ENCODE data around the gene GINM1. TPM values are rescaled to one million over a fixed set of nuclear protein-coding genes. Genes with fewer than 3 reads are reported as not detected.
A peak's percentile ranks its signal among the peaks of the same experiment; 100 is the strongest.

The GINM1 gene
- total RNA-seq, 1 experiment from 2014 or later = 31.7 TPM

DNA sequence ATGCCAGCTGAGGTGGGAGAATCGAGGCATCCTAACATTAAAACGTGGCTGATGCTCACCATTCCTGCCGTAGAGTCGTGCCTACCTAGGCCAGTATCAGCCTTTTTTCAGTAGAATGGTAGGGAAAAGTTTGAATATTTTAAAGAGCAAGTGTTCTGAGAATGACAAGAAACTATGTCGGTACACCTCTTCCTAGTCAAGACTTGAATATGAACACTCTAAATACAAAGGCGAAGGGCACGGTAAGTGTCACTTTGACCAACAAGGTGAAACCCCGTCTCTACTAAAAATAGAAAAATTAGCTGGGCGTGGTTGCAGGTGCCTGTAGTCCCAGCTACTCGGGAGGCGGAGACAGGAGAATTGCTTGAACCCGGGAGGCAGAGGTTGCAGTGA is 1.0 kb downstream of the GINM1 start:
- peak overlapping the region; percentile 83 to 92 for H3K4me3 ChIP-seq (ENCODE audit: low read depth in 2 of 2, low read length in 2 of 2)
- no peak for DNase-seq (ENCODE audit: low read depth, low spot score)
- no peaks in the 10 kb centered on the region for H3K27me3 ChIP-seq (ENCODE audit: control insufficient read depth, insufficient read depth, low read length)
- POLR2A ChIA-PET = no interaction called here
- no peak for ATAC-seq
- no peaks in the 10 kb centered on the region for H3K36me3 ChIP-seq (ENCODE audit: control insufficient read depth, insufficient read depth, low read length)
- no TSS peak for BruUV-seq (replicated peaks)
- intact Hi-C loops (cut with micrococcal nuclease; ENCODE audit: unreplicated experiment) (loop anchor here (10.0 kb wide), 1 partner anchor 78 kb away; the partner anchor contains the start of gene KATNA1), in situ Hi-C loops (cut with HindIII; ENCODE audit: low pct_unique_long_range_greater_than_20kb, low sequenced_read_pairs) (no loop called here)
- no peak for TF ChIP-seq SIN3A (IDR thresholded peaks at IDR 0.05; ENCODE audit: borderline replicate concordance, insufficient read depth, low read depth, low read length)
- TF ChIP-seq REST (IDR thresholded peaks at IDR 0.05; ENCODE audit: insufficient read depth in 1 of 2, low read depth in 2 of 2, low read length in 1 of 2) = no peak
- TF ChIP-seq TCF7L2 (IDR thresholded peaks at IDR 0.05; ENCODE audit: low read depth, low read length) = no peak
- TF ChIP-seq POLR2AphosphoS5 (IDR thresholded peaks at IDR 0.05; ENCODE audit: low read depth, low read length) = no peak
- TF ChIP-seq, protein P1, sequence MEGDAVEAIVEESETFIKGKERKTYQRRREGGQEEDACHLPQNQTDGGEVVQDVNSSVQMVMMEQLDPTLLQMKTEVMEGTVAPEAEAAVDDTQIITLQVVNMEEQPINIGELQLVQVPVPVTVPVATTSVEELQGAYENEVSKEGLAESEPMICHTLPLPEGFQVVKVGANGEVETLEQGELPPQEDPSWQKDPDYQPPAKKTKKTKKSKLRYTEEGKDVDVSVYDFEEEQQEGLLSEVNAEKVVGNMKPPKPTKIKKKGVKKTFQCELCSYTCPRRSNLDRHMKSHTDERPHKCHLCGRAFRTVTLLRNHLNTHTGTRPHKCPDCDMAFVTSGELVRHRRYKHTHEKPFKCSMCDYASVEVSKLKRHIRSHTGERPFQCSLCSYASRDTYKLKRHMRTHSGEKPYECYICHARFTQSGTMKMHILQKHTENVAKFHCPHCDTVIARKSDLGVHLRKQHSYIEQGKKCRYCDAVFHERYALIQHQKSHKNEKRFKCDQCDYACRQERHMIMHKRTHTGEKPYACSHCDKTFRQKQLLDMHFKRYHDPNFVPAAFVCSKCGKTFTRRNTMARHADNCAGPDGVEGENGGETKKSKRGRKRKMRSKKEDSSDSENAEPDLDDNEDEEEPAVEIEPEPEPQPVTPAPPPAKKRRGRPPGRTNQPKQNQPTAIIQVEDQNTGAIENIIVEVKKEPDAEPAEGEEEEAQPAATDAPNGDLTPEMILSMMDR (IDR thresholded peaks at IDR 0.05) = no peak
- peaks cover 7% of the 10 kb centered on the region; the same call in 1 of the 2 replicates for H3K4me1 ChIP-seq (ENCODE audit: control insufficient read depth, insufficient read depth, low read length)
- peak overlapping the region; percentile 74; the same call in 1 of the 2 replicates for H3K27ac ChIP-seq (ENCODE audit: low read length)
- CTCF ChIA-PET = no interaction called here
- no peaks in the 10 kb centered on the region for H3K9me3 ChIP-seq (ENCODE audit: control insufficient read depth, insufficient read depth, low read depth, low read length)

DNA sequence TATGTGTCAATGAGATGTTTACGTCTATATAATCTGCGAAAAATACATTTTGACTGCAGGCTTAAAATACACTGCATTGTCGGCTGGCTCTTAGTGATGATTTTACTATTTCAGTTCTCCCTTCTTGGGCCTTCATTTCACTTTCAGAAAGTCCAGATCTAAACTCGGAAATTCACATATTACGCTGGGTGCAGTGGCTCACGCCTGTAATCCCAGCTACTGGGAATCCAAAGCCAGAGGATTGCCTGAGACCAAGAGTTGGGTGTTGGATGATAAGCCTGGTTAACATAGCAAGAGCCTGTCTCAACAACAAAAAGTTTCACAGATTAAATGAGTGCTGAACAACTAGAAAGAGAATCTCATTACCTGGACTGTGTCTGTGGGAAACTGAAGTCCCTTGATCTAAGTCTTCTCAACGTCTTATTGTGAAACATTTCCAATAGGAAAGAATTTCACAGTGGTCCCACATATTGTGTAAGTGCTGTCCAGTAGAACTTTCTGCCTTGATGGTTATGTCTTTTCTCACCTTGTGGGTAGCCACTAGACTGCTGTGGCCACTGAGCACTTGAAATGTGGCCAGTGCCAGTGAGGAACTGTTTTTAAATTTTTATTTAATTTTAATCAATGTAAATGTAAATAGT is 1.9 kb downstream of the GINM1 start:
- no peaks in the 10 kb centered on the region for H3K27me3 ChIP-seq (ENCODE audit: control insufficient read depth, insufficient read depth, low read length)
- TSS peak; percentile 87 for BruUV-seq (replicated peaks)
- ChIA-PET CTCF (no interaction called here), POLR2A (interaction anchor here (0.6 kb wide), 1 partner anchor 19 kb away, joined by 3 read pairs; no protein-coding TSS in a partner anchor)
- H3K4me1 ChIP-seq (ENCODE audit: control insufficient read depth, insufficient read depth, low read length) = peaks cover 7% of the 10 kb centered on the region; the same call in 1 of the 2 replicates
- no peaks in the 10 kb centered on the region for H3K36me3 ChIP-seq (ENCODE audit: control insufficient read depth, insufficient read depth, low read length)
- no peak for ATAC-seq
- H3K4me3 ChIP-seq (ENCODE audit: low read depth in 2 of 2, low read length in 2 of 2) = no peak overlapping the region
- H3K9me3 ChIP-seq (ENCODE audit: control insufficient read depth, insufficient read depth, low read depth, low read length) = no peaks in the 10 kb centered on the region
- no peak for DNase-seq (ENCODE audit: low read depth, low spot score)
- in situ Hi-C loops (cut with HindIII; ENCODE audit: low pct_unique_long_range_greater_than_20kb, low sequenced_read_pairs) = no loop called here
- no peak for TF ChIP-seq SIN3A (IDR thresholded peaks at IDR 0.05; ENCODE audit: borderline replicate concordance, insufficient read depth, low read depth, low read length)
- no peak for TF ChIP-seq POLR2AphosphoS5 (IDR thresholded peaks at IDR 0.05; ENCODE audit: low read depth, low read length)
- TF ChIP-seq TCF7L2 (IDR thresholded peaks at IDR 0.05; ENCODE audit: low read depth, low read length) = no peak
- TF ChIP-seq, protein P1 (IDR thresholded peaks at IDR 0.05) = no peak
- no peak for TF ChIP-seq REST (IDR thresholded peaks at IDR 0.05; ENCODE audit: insufficient read depth in 1 of 2, low read depth in 2 of 2, low read length in 1 of 2)
- no peak overlapping the region for H3K27ac ChIP-seq (ENCODE audit: low read length)
- intact Hi-C loops (cut with micrococcal nuclease; ENCODE audit: unreplicated experiment) = loop anchor here (10.0 kb wide), 1 partner anchor 77 kb away; the partner anchor contains the start of gene KATNA1
